Transverse colon (tissue), 4 donors: ENCODE measurements around the gene SESTD1. TPM values are rescaled to one million over a fixed set of nuclear protein-coding genes. Genes with fewer than 3 reads are reported as not detected.
"Not testable (repeated sequence)": the region's sequence is repeated elsewhere in the genome, so short reads cannot be mapped to it uniquely, and the experiment has no call there.

Experiments used
- DNase-seq: peaks from one replicate; pipeline ENCODE4 v3.0.0-alpha.2; 2019
- H3K27ac ChIP-seq, 4 donors: fragments of 200-600 bp; sonication (generic); 2 replicates each; pipeline ENCODE4 v1.5.1; 2016 to 2018; ENCODE audit warnings: inconsistent platforms in 4 of 4
- H3K27me3 ChIP-seq: fragments of 200-600 bp; sonication (generic); 2 replicates; pipeline ENCODE4 v1.5.1; 2017; ENCODE audit warnings: inconsistent platforms
- H3K36me3 ChIP-seq, 4 donors: fragments of 200-600 bp; sonication (generic); 2 replicates each; pipeline ENCODE4 v1.5.1; 2017 to 2019; ENCODE audit warnings: inconsistent platforms in 4 of 4
- H3K4me1 ChIP-seq, 4 donors: fragments of 200-600 bp; sonication (generic); 2 replicates each; pipeline ENCODE4 v1.5.1; 2017 to 2020; ENCODE audit warnings: inconsistent platforms in 4 of 4
- H3K4me3 ChIP-seq, 4 donors: fragments of 200-600 bp; sonication (generic); 1 replicate in 1 of 4; 2 replicates in 3 of 4; pipeline versions ENCODE4 v1.5.1 to v1.6.1; 2017 to 2019; ENCODE audit warnings: inconsistent platforms in 4 of 4
- H3K9me3 ChIP-seq, 2 donors: fragments of 200-600 bp; sonication (generic); 2 replicates each; pipeline ENCODE4 v1.5.1; 2017 to 2019; ENCODE audit warnings: inconsistent platforms in 2 of 2
- CTCF ChIP-seq, 5 experiments: fragments of 200-600 bp in 3 of 5; fragments of 450-650 bp in 2 of 5; sonication (generic) in 3 of 5; IDR thresholded peaks; 1 replicate in 2 of 5; 2 replicates in 3 of 5; pipeline ENCODE4 v1.5.1; 2016 to 2017; ENCODE audit warnings: antibody characterized with exemption in 5 of 5, inconsistent platforms in 3 of 5, mild to moderate bottlenecking in 2 of 5, moderate library complexity in 1 of 5
- EP300 ChIP-seq: sonication (generic); formaldehyde crosslinking; IDR thresholded peaks from one replicate; pipeline ENCODE4 v1.6.1; 2017; ENCODE audit warnings: antibody characterized with exemption, low read depth
- POLR2A ChIP-seq: fragments of 450-650 bp; IDR thresholded peaks from one replicate; pipeline ENCODE4 v1.6.1; 2016; ENCODE audit warnings: antibody characterized with exemption, mild to moderate bottlenecking, moderate library complexity
- POLR2AphosphoS5 ChIP-seq, 3 donors: sonication (generic); formaldehyde crosslinking; IDR thresholded peaks; one replicate each; pipeline ENCODE4 v1.6.1; 2016; ENCODE audit warnings: antibody characterized with exemption in 3 of 3
- WGBS, 2 donors: methylation state at CpG; one replicate each; pipeline ENCODE4 v1.1.5; 2018; ENCODE audit warnings: low coverage in 1 of 2; 5-methylcytosine and 5-hydroxymethylcytosine counted together
- in situ Hi-C, 4 donors: fragments of 200-750 bp; cut with MboI; loops; one replicate each; pipeline versions ENCODE4 v1.15.0 to v1.15.1; 2017; ENCODE audit warnings: low sequenced_read_pairs in 3 of 4, low pct_ligation_motif_present in 1 of 4, low pct_unique_long_range_greater_than_20kb in 1 of 4
- intact Hi-C: fragments of 100-400 bp; cut with DNase I; formaldehyde crosslinking; loops from one replicate; pipeline ENCODE4 v1.15.1; 2023; ENCODE audit warnings: low total_unique reads
- total RNA-seq, 4 donors: library from RNA; depleted of rRNA; stranded (reverse); fragments of >200 nt; gene quantifications; one replicate each; pipeline ENCODE4 v1.1.0, GENCODE V29; 2016

SESTD1 gene
- total RNA-seq, 4 donors from 2014 or later = 12.6 to 44.1 (median 22.3) TPM

- H3K9me3 ChIP-seq = no peaks in the 10 kb centered on the region
- in situ Hi-C loops = no loop called here
- intact Hi-C loops = no loop called here
- H3K4me1 ChIP-seq = peaks cover 0 to 24% (median 4%) of the 10 kb centered on the region in 4 donors
- H3K36me3 ChIP-seq = no peaks in the 10 kb centered on the region
- TF ChIP-seq EP300 (no peak), POLR2A (no peak), POLR2AphosphoS5 (IDR thresholded peaks at IDR 0.05) (no peak), CTCF (IDR thresholded peaks at IDR 0.05) (no peak)
- DNase-seq = no peak
- H3K4me3 ChIP-seq = no peak overlapping the region
- WGBS, 2 donors = 60 to 100% methylated on average over 1 of the region's 1 CpG
- no peaks in the 10 kb centered on the region for H3K27me3 ChIP-seq
- no peak overlapping the region for H3K27ac ChIP-seq
Measured at GRCh38 chr2:179248024-179248348, 16.6 kb downstream of the SESTD1 start.

- Histone ChIP-seq H3K27ac (no peak overlapping the region), H3K9me3 (no peaks in the 10 kb centered on the region), H3K36me3 (no peaks in the 10 kb centered on the region), H3K4me3 (no peak overlapping the region), H3K4me1 (peaks cover 0 to 19% (median 3%) of the 10 kb centered on the region in 4 donors), H3K27me3 (no peaks in the 10 kb centered on the region)
- TF ChIP-seq EP300 = no peak
- TF ChIP-seq POLR2AphosphoS5 (IDR thresholded peaks at IDR 0.05) = no peak
- no peak for TF ChIP-seq POLR2A
- TF ChIP-seq CTCF (IDR thresholded peaks at IDR 0.05) = no peak
- 53 to 94% methylated on average over 2 of the region's 2 CpGs for whole genome bisulfite sequencing, 2 donors
- no peak for DNase-seq
- intact Hi-C loops (no loop called here), in situ Hi-C loops (no loop called here)
Measured at GRCh38 chr2:179247318-179248023, 17.2 kb downstream of the SESTD1 start.

GRCh38 chr2:179245843-179246242 lies 18.8 kb downstream of the SESTD1 start:
- H3K36me3 ChIP-seq, H3K9me3 ChIP-seq, DNase-seq, H3K27ac ChIP-seq, H3K4me1 ChIP-seq, in situ Hi-C loops, H3K27me3 ChIP-seq, H3K4me3 ChIP-seq, intact Hi-C loops: not testable (repeated sequence)
- 85% methylated on average over 10 of the region's 10 CpGs; no CpG with 5 or more reads in 1 of the 2 donors for WGBS, 2 donors

GRCh38 chr2:179243046-179243445 lies 21.6 kb downstream of the SESTD1 start:
- TF ChIP-seq EP300 (no peak), POLR2A (no peak), CTCF (IDR thresholded peaks at IDR 0.05) (no peak), POLR2AphosphoS5 (IDR thresholded peaks at IDR 0.05) (no peak)
- peaks cover 7 to 36% (median 21%) of the 10 kb centered on the region in 4 donors for H3K4me1 ChIP-seq
- H3K9me3 ChIP-seq = no peaks in the 10 kb centered on the region
- intact Hi-C loops = no loop called here
- in situ Hi-C loops = no loop called here
- H3K27ac ChIP-seq = no peak overlapping the region
- no peak for DNase-seq
- 73 to 79% methylated on average over 1 of the region's 1 CpG for WGBS, 2 donors
- H3K4me3 ChIP-seq = no peak overlapping the region
- no peaks in the 10 kb centered on the region for H3K36me3 ChIP-seq
- no peaks in the 10 kb centered on the region for H3K27me3 ChIP-seq
